Measurements from ENCODE around the gene PRKRIP1.
A peak's percentile ranks its signal among the peaks of the same experiment; 100 is the strongest.

DNA sequence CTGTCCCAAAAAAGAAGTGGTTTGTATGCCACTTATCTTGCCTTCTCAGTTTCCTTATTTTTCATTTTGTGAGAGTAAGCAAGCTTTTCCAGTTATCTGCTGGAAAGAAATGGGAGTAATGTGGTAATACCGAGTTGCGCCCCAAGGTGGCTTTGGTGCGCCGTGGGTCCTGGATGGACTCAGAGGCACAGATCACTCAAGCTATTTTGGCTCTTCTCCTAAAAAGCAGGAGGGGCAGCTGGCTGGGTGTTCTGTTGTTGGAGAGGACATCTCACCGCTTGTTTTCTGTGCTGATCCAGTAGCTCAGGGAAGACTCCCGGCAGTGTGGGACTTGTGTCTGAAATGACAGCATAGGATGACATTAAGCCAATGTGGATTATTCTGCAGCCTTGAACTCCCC lies 16.4 kb downstream of the PRKRIP1 start:
- TF ChIP-seq CTCF (IDR thresholded peaks at IDR 0.05; ENCODE audit: low read depth, low read length, poor library complexity, severe bottlenecking) = peak; percentile 62
- TF ChIP-seq EZH2phosphoT487 (IDR thresholded peaks at IDR 0.05; ENCODE audit: borderline replicate concordance, low read length) = no peak
